GM21825 (cell line): Measurements from ENCODE around the gene MPRIP.

Experiments used
- ATAC-seq: cut with Tn5 transposase; IDR thresholded peaks from one replicate; pipeline ENCODE4 v1.9.1; 2021; ENCODE audit warnings: mild to moderate bottlenecking, moderate library complexity; ENCODE audit not compliant: unreplicated experiment

The MPRIP gene

GRCh38 chr17:17203173-17203730 lies 161.0 kb downstream of the MPRIP start:
- ATAC-seq: no peak

GRCh38 chr17:17204041-17204591 lies 161.9 kb downstream of the MPRIP start:
- ATAC-seq: no peak

- peak; percentile 2 for ATAC-seq
Measured at GRCh38 chr17:17204635-17205231, 162.5 kb downstream of the MPRIP start.

DNA sequence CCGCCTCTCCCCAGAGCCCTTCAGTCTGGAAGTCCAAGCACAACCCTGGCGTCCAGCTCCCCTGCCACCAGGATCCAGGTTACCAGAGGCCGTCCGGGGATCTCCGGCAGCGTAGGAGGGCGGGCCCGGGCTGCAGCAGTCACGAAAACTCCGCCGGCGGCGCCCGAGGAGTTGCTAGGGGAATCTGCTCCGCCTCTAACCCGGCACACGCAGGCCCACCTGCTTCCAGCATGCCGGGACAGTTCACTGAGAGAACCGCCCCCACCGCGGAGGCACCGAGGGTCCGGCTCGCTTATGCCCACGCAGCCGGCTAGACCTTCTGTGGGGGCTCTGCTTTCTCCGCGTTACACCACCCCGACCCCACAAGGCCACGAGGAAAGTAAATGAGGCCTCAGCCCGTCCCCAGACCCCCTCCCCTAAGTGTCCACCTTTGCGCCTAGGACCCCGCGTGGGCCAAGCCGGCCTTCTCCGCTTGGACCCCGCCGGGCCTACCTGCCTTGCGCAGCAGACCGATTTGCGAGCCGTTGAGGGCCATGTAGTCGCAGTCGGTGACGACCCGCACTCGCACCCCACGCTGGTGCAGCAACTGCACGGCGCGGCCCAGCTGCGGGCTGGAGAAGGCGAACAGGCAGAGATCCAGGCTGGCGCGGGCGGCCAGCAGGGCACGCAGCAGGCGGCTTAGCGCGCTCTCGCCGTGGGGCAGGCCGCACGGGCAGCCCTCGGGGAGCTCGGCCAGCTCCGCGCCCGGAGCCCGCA lies 163.3 kb downstream of the MPRIP start:
- ATAC-seq: peak; percentile 60

DNA sequence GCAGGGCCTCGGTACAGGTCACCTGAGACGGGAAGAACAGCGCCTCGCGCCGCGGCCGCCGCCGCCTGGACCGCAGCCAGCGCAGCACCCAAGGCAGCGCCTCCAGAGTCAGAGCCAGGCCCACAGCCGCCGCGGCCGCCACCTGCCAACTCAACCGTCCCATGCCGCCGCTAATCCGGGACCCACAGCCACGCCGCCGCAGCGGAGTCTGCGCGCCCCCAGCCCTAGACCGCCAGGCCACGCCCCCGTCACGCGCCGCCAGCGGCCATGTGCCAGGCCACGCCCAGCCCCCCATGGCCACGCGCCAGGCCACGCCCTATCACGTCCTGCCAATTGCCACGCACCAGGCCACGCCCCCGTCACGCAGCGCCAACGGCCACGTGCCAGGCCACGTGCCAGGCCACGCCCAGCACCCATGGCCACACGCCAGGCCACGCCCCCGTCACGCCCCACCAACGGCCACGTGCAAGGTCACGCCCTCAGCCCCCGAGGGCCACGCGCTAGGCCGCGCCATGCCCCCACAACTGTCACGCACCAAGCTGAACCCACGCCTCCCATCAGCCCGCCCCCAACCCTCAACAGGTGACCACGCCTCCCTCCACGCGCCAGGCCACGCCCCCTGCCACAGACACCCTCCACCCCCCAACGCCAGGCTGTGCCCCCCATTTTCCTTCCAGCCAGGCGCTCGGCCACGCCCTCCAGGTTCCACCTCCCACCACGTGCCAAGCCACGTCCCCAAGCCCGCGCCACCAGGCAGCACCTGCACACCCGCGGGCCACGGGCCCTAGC lies 164.1 kb downstream of the MPRIP start, which contains the start of gene PLD6:
Gene PLD6, minus strand, starts transcription at position 210 of the 789 bp plus-strand sequence. Its CDS starts 47 bp downstream, at position 163.
- peak; percentile 40 for ATAC-seq

DNA sequence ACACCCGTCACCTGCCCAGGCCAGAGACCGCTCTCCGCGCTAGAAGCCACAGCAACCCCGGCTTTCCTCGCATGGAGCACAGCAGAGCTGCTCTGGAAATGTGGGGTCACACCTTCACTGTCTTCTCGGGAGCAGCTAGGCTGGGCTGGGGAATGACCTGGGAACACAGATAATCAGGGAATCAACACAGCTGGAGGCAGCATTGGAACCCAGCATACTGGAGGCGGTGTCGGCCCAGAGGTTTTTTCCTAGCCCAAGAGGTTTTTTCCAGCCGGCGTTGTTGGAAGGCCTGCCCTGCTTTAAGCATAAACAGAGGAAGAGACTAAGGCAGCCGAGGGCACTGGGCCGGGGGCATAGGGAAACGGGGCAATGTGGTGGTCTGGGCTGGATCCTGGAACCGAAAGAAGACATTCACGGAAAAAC lies 164.7 kb downstream of the MPRIP start:
- no peak for ATAC-seq

GRCh38 chr17:17207998-17208397 lies 165.7 kb downstream of the MPRIP start:
- no peak for ATAC-seq

- no peak for ATAC-seq
Measured at GRCh38 chr17:17213775-17214174, 171.5 kb downstream of the MPRIP start.

GRCh38 chr17:17214646-17215436 lies 172.6 kb downstream of the MPRIP start:
- no peak for ATAC-seq

GRCh38 chr17:17215575-17215974 lies 173.3 kb downstream of the MPRIP start:
- no peak for ATAC-seq

DNA sequence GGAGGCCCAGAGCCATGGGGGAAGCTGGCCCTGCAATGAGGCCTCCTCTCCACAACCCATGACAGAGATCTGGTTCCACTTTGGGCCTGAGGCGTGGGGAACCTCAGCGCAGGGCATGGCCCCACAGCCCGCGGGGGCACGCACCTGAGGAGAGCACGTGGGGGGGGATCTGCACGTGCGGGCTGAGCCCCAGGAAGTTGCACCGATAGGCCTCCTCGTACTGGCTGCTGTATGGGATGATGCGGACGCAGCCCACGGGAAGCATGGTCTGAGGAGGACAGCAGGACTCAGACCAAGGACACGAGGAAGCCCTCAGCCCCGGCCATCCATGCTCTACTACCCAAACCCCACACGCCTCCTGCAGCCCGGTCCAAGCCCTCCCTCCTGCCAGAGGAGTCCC lies 174.0 kb downstream of the MPRIP start:
- no peak for ATAC-seq

- no peak for ATAC-seq
Measured at GRCh38 chr17:17216776-17217175, 174.5 kb downstream of the MPRIP start.

- no peak for ATAC-seq
Measured at GRCh38 chr17:17217995-17218394, 175.7 kb downstream of the MPRIP start.

DNA sequence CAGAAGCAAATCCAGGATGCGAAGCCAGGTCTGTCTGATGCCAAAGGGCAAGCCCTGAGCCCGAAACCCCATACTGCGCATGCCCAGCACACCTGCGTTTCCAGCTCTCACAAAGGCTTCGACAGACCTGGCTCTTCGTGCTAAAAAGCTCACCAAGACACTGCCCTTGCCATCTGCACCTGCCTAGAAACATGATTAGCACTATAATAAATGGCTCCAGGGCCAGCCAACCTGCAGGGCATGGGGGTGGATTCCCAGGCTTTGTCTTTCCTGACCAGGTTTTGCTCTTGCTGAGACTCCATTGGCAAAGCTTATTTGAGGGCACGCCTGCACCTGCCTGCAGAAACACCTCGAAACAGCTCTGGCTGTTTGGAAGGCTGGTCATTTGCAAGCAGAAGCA lies 178.3 kb downstream of the MPRIP start:
- ATAC-seq: no peak

DNA sequence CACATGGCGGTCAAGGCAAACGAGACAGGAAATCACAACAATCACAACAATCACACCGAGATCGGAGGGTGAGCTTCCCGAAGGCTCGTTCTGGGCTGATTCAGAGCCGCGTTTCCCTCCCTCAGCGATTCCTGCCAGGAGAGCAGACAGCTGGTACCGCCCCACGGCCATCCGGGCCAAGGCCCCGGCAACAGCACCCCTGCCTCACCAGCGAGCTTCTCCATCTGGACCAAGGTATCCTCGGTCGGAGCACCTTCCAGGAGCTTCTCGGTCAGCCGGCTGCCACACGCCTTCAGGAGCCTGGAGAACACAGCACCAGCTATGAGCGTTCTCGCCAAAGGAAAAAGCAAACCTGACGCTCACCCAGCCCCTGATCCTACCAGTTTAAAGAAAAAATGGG lies 179.1 kb downstream of the MPRIP start:
- no peak for ATAC-seq

- no peak for ATAC-seq
Measured at GRCh38 chr17:17223736-17224135, 181.5 kb downstream of the MPRIP start.

DNA sequence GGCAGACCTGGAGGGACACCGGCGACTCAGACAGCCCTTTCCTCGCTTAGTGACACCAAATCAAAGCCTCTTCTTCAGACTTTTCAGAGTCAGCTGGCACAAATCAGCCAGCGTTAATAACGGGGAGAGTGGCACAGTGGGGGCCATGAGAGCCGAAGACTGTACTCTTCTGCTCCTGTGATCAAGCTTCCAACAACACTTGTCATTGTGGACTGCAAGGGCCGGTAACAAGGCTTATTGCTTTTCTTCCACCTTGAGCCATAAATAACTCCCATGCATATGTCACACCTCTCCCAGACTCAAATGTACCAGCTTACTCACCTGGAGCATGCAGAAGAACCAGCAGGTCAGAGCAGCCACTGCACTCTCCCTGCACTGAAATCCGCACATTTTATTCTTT lies 181.9 kb downstream of the MPRIP start:
- ATAC-seq: no peak

GRCh38 chr17:17225901-17226300 lies 183.6 kb downstream of the MPRIP start:
- no peak for ATAC-seq

- no peak for ATAC-seq
Measured at GRCh38 chr17:17226451-17227265, 184.4 kb downstream of the MPRIP start.
